GM19372 (cell line): ENCODE results near the gene ASTN2.
A peak's percentile ranks its signal among the peaks of the same experiment; 100 is the strongest.

Experiments used
- ATAC-seq: cut with Tn5 transposase; IDR thresholded peaks from one replicate; pipeline ENCODE4 v1.9.1; 2021; ENCODE audit warnings: mild to moderate bottlenecking, low read depth, moderate library complexity; ENCODE audit not compliant: unreplicated experiment

Gene ASTN2

DNA sequence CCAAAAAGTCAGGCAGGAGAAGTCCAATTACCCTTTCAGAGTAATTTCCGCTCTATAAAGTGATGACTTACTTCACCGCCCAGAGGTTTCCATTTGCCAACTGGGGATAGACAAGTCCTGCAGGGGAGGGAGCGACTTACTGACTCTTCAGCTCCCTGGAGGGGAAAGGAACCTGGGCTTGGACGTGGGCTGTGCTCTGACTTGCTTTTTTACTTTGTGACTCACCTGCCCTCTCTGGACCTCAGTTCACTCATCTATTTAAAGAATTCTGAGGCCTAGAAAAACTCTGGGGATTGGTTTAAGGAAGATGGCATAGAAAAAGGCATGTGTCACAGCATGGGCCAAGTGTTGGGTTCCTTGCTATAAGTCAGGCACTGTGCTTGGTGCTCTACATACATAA, 908.2 kb downstream of the ASTN2 start:
- ATAC-seq, result no peak

DNA sequence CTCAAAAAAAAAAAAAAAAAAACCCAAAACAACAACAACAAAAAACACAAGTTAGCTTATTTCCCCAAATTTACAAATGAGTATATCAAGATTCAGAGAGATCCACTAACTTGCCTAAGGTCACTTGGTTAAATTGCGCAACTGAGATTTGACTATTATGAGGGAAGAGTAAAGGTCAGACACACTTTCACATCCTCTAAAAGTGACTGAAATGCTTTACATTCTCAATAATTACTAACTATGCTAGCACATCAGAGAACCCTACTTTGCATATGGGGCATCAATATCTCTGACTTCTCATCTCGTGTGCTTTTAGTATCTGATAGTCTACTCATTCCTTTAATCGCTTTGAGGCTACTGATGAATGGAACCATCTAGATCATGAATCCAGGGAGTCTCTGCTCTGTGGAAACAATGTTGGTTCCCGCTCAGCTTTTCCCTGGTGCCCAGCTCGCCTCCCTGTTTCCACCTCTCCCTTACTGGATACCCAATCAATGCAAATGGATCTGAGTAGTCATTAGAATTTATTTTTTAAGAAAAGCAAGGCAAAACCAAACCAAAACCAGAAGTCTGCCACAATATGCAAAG, 909.9 kb downstream of the ASTN2 start:
- ATAC-seq, result peak; percentile 95

DNA sequence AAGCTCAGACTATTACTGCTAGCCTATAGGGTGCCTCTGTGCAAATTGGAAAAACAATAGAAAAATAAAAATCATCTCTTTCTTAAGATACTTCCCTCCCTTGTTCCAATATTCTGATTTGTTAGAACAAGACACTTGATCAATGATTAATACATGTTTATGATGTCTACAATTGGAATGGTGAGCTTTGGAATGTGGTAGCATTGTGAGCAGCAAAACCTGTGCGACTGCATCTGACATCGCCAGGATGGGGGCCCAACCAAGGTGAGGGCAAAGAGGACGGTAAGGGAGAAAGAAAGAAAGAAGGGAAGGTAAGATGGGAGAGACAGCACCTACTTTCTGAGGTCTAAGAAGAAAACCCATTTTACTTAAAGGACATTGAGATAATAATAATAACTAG, 910.8 kb downstream of the ASTN2 start:
- no peak for ATAC-seq

DNA sequence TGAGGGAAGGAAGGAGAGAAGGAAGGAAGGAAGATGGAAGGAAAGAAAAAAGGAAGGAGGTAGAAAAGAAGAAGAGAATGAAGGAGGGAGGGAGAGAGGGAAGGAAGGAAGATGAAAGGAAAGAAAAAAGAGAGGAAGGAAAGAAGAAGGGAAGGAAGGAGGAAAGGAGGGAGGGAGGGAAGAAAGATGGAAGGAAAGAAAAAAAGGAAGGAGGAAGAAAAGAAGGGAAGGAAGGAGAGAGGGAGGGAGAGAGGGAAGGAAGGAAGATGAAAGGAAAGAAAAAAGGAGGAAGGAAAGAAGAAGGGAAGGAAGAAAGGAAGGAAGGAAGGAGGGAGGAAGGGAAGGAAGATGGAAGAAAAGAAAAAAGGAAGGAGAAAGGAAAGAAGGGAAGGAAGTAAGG, 912.1 kb downstream of the ASTN2 start:
- ATAC-seq, result no peak

DNA sequence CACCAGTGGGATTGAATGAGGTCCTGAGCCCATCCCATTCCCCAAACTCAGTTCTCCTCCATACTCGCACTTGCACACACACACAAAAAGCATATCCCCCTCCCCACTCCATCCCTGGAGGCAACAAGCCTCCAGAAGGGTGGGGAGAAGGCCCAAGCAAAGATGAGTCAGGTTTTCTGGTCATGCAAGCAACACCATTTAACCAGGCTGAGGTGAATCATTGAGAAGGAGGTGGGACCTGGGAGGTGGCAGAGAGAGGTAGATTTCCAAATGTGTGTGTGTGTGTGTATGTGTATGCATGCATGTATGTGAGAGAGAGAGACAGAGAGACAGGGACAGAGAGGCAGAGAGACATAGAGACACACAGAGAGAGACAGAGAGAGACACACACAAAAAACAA, 913.0 kb downstream of the ASTN2 start:
- no peak for ATAC-seq

DNA sequence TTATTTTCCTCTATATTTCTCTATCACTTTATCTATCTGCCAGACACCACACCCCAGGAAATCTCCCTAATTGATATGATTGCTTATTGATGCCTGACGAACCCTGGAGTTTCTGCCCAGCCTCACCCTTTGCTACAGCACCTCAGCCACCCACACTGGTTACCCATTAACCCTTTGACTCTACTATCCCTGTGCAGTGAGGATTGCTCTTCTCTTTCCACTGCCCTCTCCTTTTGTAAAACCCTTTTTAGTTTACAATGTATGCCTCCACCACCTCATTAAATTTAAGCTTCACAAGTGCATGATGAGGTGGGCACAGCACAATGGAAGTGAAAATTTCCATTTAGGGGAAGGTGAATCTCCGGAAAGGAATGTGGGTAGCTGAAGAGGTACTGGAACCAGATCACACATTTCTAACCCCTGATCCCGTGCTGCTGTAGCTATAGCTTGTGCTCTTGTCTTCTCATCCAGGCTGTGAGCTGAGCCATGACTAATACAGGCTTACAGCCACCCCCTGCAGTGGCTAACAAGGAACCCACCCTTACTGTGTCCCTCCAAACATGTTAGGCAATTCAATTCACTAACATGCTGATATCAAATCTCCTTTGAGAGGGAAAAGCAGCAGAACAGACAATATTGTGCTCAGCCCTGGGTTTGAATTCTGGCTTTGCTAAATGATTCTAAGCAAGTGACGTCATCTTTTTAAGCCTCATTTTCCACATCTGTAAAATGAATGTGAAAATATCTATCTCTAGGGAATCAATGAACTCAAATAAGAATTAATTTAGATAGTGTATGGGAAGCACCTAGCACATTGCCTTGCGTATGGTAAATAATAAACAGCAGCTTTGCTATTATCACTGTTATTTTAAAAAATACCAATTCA, 914.6 kb downstream of the ASTN2 start:
- no peak for ATAC-seq

DNA sequence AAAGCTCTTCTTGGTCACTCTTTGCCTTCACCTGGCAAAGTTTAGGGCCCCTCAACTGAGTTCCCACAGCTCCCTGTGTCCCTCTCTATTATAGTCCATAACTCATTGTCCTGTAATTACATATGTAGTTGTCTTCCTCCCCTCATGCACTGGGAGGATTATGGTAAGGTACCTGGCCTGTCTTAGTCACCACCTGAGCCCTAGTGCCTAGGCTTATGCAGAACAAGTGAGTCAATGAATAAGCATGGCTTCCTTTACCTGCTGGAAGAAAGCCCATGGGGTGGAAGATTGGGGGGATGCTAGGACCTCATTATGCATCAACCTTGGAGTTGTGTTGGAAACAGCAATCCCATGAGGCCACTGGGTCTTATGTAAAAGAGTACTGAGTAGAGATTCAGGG, 915.4 kb downstream of the ASTN2 start:
- no peak for ATAC-seq

DNA sequence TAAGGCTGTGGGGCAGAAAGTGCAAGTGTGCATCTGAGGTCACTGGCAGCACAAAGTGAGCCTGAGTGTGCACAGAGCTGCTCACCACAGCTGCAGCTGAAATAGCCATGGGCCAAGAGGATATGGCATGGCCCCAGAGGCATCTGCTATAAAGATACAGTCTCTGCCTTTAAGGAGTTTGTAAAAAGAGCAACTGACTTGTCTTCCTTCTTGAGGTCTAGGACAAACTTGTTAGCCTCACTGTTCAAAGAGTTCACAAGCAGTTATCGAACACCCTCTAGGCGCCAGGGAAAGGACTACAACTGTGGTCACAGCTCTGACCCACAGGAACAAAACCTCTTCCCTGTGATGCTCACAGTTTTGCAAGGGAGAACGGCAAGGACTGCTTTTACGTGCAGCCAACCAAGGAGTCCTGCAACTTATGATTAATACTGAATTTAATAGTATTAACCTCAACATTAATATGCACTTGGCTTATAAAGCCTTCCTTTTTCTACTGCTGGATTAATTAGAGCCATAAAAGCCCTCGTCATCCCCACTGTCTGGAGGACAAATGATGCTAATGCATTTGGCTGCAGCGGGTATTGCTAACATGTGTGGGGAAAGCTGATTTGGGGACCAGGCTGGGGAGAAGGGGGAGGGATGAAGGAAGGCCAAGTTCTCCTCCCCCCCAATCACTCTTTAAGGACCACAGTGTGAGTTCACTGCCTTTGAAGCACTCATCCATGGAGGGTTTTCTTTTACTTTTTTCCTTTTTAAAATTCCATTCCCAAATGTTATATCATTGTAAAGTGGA, 917.6 kb downstream of the ASTN2 start:
- no peak for ATAC-seq

DNA sequence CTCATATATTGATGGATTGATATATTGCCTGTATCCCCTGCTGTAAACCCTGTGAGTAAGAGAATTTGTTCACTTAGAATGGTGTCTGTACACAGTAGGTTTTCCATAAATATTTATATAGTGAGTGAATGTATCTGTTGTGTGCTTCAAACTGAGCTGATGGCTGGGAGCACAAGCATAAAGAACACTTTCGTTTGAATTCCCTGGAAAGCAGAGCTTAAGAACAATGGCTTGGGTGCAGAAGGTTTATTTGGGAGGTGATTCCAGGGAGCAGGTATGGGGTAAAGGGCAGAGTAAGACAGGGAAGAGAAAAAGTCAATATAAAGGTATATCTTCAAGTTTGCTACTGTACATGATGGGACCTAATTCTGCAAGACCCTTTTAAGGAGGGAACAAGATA, 918.7 kb downstream of the ASTN2 start:
- ATAC-seq, result no peak

DNA sequence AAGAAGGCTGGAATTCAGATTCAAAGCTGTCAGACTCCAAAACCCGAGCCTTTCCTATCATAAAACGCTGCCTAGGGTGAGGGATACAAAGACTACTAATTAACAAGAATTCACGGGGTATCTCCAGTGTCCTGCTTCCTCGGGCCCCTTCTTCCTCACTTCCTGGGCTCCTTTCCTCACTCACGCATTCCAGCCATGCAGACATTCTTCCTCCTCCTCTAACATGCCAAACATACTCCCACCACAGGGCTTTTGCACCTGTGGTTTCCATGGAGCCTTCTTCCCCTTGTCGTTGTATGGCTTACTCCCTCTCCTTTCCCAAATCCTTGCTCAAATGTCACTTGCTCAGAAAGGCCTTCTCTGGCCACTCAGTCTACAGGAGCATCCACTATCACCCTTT, 919.1 kb downstream of the ASTN2 start:
- no peak for ATAC-seq

DNA sequence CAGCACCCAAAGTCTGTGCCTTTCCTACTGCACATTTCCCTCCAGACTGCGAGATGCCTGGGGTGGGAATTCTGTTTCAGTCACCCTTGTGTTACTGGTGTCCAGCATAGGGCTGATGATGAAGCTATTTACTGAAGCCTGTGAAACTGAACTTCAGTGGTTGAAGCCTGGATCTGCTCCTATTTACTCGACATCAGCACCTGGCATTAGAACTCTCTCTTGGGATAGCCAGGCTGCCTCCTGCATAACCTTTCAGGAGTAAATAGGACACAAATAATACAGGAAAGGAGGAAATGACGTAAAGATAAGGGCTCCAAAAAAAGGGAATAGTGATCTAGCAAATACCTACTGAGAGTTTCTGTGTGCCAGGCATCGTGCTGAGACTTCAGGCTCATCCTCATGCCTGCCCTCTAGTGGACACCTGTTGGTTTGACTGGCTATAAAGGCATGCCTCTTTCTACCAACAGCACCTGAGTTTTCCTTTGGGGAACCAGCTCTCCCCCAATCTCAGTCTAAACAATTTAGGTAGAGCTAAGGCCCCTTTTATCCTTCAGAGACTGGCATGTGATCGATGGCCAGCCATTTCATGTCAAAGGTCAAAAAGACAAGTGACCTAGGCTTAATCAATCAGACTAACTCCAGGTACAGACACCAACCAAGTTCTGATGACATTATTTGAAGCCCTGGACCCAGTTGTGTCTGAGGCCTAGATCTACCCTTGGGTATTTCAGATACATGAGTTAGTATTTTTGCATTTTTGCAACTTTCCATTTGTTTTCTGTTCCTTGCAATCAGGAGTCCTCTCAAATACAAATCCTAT, 919.8 kb downstream of the ASTN2 start:
- ATAC-seq, result no peak

DNA sequence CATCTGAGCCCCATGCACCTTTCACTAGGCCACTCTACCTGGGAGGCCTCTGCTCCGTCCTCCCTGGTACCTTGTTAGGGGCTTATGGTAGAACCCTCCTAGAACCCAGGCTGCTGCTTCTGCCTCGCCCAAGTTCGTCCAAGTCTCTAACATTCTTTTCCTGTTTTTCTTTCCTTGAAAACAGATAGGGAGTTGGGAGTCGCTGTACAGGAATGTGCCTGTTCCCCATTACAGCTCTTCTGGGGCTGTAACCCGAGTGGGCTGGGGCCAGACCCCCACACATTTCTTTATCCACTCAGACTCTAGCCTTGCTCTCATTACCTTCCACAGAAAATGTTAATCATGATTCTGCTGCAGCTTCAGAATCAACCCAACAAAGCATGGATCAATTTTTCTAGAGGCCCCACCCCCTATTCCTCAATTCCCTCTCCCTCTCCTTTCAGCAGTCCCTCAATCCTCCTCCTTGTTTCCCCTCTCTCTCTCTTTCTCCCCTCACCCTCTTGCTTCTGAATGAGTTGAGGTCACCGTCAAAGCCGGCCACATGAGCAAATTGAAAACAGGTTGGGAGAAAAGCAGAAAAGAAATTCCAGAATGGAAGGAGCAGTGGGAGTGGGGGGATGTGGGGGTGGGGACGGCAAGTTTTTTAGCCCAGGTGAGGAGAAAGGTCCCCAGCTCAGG, 921.5 kb downstream of the ASTN2 start:
- no peak for ATAC-seq

DNA sequence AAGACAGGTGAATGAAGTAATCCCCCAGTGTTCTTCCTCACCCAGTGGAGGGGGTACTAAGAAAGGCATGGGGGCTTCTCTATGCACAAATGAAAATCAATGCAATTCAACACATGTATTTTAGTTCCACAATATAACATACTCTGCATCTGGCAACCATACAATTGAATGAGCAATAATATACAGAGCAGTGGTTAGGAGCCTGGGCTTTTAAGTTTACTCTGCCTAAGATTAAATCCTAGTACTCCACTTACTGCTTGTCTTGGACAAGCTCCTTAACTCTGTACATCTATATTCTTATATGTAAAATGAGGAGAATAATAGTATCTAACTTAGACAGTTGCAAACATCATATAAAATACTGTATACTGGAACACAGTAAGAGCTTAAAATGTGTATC, 923.2 kb downstream of the ASTN2 start:
- no peak for ATAC-seq

DNA sequence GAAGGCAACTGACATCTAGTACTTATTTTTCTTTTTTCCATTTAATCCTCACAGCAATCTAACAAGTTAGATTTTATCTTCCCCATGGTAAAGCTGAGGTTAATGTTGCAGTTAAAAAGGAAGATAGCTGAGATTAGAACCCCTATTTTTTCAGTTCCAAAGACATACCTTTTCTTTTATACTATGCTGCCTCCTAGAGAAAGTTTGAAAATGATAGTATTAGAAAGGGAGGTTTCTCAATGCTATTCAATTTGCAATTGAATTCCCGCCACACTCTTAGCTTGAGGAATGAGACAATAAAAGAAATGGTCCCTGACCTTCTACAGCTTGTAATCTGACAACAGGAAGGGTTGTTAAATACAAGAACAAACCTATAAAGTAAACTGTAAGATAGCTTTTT, 923.6 kb downstream of the ASTN2 start:
- ATAC-seq, result no peak

DNA sequence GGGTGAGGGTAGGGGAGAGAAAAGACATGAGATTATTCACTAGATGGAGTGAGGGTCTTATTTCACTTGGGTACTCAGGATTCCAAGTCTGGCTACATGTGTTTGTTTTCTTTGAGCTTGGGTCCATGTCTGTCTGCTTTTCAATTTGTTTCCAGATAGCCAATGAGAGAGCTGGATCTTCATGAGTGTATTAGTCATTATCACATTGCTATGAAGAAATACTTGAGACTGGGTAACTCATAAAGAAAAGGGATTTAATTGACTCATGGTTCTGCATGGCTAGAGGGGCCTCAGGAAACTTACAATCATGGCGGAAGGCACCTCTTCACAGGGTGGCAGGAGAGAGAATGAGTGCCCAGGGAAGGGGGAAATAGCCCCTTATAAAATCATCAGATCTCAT, 924.5 kb downstream of the ASTN2 start:
- no peak for ATAC-seq

DNA sequence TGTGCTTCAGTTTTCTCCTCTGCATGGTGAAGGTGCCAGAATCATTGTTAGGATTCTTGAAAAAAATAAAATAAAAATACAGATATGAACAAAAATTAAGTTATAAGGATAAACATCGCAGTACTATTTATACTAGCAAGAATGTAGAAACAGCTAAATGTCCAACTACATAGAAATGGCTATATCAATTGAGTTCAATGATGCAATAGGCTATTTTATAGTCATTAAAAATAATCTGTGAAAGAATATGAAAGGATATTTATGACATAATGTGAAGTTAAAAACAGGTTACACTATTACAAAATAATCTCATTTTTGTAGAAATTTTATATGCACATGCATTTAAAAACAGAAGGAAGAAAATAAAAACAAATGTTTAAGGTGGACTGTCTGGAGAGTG, 926.5 kb downstream of the ASTN2 start:
- ATAC-seq, result no peak

DNA sequence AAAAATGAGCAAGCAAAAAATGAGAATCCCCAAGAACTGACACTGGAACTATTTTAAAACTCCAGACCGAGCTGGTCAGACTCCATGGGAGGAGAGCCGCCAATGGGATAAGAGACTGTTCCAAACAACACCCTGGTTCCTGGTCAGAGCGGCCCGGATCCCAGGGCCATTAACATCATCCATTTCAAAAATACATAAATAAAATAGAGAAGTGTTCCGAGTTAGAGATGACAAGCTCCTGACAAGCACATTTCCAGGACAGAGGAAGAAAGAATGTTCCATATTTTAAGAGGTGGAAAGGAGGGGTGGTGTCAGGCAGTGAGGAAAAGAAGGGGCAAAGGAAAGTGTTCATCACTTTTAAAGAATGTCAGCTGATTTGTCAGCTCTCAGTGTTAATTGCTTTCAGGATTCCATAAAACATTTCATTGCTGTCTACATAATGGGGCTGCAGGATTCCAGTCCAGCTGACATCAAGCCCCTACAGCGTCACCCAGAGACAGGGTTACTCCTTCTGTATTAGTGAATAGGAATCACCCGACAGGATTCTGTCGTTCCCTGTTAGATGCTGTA, 930.3 kb downstream of the ASTN2 start:
- ATAC-seq, result no peak

DNA sequence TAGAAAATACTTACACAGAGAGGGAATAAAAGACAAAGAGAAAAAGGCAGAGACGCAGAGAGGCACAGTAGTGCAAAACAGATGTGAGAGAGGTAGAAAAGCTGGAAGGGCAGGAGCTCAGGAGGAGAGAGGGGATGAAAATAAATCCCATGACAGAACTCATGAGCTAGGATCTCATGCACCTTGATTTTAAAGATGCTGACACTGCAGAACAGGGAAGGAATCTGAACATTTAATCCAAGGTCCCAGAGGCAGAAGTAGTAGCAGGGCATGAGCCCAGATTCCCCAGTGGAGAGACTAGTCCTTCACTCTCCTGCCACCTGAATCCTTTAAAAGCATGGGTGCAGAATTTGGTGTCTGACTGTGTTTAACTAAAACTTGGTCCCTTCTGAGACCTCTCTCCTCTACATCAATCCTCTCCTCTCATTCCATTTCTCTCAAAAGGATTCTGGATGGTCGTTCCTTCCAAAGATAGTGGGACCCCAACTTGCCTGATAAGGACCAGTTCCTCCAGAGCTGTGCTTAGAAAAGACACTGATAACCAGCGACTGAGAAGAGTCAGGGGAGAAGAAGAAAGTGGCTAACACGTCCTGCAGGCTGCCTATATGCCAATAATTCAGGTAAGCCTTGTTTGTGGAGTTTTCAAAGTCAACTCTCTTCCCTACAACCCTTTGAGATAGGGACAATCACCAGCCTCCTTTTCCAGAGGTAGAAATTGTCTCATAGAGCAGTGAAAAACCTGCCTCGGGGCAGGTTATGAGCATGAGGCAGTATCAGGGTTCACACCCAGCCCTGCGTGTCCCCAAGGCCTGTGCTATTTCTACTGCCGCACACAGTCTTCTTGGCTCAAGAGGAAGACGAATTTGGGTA, 931.0 kb downstream of the ASTN2 start:
- ATAC-seq, result no peak

DNA sequence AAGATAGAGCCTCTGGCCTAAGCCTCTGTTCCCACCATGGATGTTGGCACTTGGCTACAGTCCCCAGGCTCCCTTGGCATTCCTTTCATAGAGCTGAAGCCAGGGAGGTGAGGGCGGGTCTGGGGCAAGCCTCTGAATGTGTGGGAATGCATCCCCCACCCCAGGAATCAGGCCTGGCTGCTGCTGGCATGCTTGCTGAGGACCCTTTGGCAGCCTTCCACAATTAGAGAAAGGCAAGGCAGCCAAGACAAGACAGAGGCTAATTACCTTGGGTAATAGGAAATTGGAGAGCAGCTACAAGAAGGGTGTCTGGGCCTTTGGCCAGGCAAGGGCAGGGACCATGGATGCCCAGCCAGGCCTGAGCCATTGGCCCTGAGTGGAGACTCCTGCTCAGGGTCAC, 932.1 kb downstream of the ASTN2 start:
- no peak for ATAC-seq
